Testis (tissue), 2 donors: Measurements from ENCODE around the gene NR4A1.

Source experiments
- CTCF ChIP-seq, 3 experiments: fragments of 450-650 bp in 2 of 3; fragments of 200-600 bp in 1 of 3; sonication (generic) in 1 of 3; IDR thresholded peaks; one replicate each; pipeline ENCODE4 v1.5.1; 2016 to 2019; ENCODE audit warnings: antibody characterized with exemption in 3 of 3, mild to moderate bottlenecking in 2 of 3, moderate library complexity in 1 of 3
- POLR2A ChIP-seq: fragments of 450-650 bp; IDR thresholded peaks from one replicate; pipeline ENCODE4 v1.6.1; 2017; ENCODE audit warnings: antibody characterized with exemption, mild to moderate bottlenecking, moderate library complexity

GRCh38 chr12:52015532-52016041 is 35.7 kb upstream of the NR4A1 start:
- TF ChIP-seq CTCF (IDR thresholded peaks at IDR 0.05), result no peak
- no peak for TF ChIP-seq POLR2A
